Spleen (tissue), 7 donors: ENCODE results near the gene DYNLRB1.

ENCODE experiments used
- POLR2A ChIP-seq, 3 donors: fragments of 450-650 bp; IDR thresholded peaks; one replicate each; pipeline ENCODE4 v1.5.1; 2017; ENCODE audit warnings: antibody characterized with exemption in 3 of 3, mild to moderate bottlenecking in 1 of 3
- POLR2AphosphoS5 ChIP-seq, 3 donors: sonication (generic); formaldehyde crosslinking; IDR thresholded peaks; one replicate each; pipeline ENCODE4 v1.5.1; 2017; ENCODE audit warnings: antibody characterized with exemption in 3 of 3
- TF ChIP-seq, protein P1 (sequence below), 11 experiments: fragments of 200-600 bp in 7 of 11; fragments of 450-650 bp in 4 of 11; sonication (generic) in 4 of 11; IDR thresholded peaks in 8 of 11; conservative IDR thresholded peaks in 3 of 11; 1 replicate in 7 of 11; 2 replicates in 4 of 11; pipeline versions ENCODE4 v1.4.0 to v1.8.0; 2016 to 2021; ENCODE audit warnings: antibody characterized with exemption in 11 of 11, inconsistent platforms in 4 of 11, mild to moderate bottlenecking in 1 of 11
- donor health status: DM: no; HTN: no; CAD: no; lungs with moderate emphysema.
- donor health status: DM: no; HTN: no; CAD: no.
- donor health status: DM: no; HTN: no; CAD: no.

DNA sequence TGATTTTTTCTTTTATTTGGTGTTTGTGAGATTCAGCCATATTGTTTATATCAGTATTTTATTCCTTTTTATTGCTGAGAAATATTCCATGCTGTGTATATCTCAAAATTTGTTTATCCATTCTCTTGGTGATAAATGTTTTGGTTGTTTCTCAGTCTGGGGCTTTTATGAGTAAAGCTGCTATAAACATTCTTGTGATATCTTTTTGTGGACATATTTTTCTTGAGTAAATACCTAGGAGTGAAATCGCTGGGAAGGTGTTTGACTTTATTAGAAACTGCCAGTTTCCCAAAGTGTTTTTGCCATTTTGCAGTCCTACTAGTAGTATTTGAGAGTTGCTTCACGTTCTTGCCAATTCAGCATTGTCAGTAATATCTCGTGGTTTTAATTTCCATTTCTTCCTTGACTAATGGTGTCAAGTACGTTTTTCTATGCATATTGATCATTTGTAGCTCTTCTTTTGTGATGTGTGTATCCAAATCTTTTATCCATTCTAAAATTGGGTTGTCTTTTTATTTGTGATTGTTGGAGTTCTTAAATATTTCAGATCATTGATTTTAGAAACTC lies 31.1 kb upstream of the DYNLRB1 start:
- TF ChIP-seq, protein P1, sequence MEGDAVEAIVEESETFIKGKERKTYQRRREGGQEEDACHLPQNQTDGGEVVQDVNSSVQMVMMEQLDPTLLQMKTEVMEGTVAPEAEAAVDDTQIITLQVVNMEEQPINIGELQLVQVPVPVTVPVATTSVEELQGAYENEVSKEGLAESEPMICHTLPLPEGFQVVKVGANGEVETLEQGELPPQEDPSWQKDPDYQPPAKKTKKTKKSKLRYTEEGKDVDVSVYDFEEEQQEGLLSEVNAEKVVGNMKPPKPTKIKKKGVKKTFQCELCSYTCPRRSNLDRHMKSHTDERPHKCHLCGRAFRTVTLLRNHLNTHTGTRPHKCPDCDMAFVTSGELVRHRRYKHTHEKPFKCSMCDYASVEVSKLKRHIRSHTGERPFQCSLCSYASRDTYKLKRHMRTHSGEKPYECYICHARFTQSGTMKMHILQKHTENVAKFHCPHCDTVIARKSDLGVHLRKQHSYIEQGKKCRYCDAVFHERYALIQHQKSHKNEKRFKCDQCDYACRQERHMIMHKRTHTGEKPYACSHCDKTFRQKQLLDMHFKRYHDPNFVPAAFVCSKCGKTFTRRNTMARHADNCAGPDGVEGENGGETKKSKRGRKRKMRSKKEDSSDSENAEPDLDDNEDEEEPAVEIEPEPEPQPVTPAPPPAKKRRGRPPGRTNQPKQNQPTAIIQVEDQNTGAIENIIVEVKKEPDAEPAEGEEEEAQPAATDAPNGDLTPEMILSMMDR (IDR thresholded peaks at IDR 0.05 in 8 of 11, conservative IDR thresholded peaks at IDR 0.05 in 3 of 11) = no peak
- TF ChIP-seq POLR2AphosphoS5 (IDR thresholded peaks at IDR 0.05) (no peak), POLR2A (IDR thresholded peaks at IDR 0.05) (no peak)
